ENCODE results near the gene ENOPH1.

DNA sequence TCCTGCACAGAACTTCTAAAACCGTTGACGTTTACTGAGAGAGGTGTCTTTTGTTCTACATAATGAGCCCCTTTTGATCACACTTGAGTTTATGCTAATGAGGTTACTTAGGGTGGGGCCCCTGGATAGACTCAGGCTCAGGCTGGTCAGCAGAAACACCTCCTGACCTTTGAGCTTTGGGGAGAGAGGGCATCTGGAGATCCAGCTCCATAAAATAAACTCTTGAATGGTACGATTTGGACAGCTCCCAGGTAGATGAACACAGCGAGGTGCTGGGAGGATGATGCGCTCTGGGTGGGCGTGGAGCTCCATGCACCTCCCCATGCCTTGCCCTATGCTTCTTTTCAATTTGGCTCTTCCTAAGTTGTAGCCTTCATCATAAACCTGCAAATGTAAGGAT is 52.0 kb downstream of the ENOPH1 start:
- TF ChIP-seq, protein P1, sequence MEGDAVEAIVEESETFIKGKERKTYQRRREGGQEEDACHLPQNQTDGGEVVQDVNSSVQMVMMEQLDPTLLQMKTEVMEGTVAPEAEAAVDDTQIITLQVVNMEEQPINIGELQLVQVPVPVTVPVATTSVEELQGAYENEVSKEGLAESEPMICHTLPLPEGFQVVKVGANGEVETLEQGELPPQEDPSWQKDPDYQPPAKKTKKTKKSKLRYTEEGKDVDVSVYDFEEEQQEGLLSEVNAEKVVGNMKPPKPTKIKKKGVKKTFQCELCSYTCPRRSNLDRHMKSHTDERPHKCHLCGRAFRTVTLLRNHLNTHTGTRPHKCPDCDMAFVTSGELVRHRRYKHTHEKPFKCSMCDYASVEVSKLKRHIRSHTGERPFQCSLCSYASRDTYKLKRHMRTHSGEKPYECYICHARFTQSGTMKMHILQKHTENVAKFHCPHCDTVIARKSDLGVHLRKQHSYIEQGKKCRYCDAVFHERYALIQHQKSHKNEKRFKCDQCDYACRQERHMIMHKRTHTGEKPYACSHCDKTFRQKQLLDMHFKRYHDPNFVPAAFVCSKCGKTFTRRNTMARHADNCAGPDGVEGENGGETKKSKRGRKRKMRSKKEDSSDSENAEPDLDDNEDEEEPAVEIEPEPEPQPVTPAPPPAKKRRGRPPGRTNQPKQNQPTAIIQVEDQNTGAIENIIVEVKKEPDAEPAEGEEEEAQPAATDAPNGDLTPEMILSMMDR (IDR thresholded peaks at IDR 0.05): no peak
- TF ChIP-seq POLR2AphosphoS5 (IDR thresholded peaks at IDR 0.05) (no peak), POLR2A (IDR thresholded peaks at IDR 0.05) (no peak), EP300 (IDR thresholded peaks at IDR 0.05) (no peak)
